ENCODE measurements around the gene ARL6IP5. TPM values are rescaled to one million over a fixed set of nuclear protein-coding genes. Genes with fewer than 3 reads are reported as not detected.

The ARL6IP5 gene
- polyA plus RNA-seq, 4 donors: 74.4 to 131 (median 92.3) TPM

DNA sequence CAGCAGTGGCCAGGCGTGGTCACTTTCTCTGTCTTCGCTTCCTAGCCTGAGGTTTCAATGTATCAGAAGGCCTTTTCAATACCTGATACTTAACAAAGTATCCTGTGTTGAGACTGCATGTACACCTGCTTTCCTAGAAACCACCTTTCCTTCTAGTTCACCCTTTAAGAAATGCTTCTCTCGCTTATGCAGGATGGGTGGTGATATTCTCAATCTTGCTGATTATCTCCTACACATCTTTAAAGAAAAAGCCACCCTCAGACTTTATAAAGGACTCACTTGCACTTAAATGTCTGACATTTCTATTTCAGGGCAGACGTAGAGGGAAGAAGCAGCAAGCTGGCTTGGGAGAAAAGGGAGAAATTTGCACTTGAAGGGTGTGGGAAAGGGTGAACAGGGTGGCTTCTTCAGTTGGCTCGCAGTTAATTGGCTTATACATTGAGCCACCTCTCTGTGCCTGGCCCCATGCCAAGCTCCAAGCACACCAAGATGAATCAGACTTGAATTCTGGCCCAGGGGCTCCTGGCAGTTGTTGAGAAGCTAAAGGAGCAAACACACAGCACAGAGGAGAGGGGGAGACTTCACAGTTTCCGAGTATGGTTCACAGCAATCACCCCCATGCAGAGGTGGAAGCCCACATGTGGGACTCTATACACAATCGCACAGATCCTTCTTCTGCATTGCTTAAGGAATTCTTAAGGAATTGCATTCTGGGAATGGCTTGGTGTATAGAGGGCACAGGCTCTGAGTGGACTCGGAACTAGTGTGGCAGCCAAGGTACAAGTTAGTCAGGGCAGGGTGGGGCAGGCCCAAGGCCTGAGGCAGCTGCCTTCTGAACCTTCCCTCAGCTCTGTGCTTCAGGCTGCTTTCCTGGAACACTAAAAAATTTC lies 1.3 kb downstream of the ARL6IP5 start:
- no peak for DNase-seq (ENCODE audit: low read depth in 4 of 4, low spot score in 2 of 4)

DNA sequence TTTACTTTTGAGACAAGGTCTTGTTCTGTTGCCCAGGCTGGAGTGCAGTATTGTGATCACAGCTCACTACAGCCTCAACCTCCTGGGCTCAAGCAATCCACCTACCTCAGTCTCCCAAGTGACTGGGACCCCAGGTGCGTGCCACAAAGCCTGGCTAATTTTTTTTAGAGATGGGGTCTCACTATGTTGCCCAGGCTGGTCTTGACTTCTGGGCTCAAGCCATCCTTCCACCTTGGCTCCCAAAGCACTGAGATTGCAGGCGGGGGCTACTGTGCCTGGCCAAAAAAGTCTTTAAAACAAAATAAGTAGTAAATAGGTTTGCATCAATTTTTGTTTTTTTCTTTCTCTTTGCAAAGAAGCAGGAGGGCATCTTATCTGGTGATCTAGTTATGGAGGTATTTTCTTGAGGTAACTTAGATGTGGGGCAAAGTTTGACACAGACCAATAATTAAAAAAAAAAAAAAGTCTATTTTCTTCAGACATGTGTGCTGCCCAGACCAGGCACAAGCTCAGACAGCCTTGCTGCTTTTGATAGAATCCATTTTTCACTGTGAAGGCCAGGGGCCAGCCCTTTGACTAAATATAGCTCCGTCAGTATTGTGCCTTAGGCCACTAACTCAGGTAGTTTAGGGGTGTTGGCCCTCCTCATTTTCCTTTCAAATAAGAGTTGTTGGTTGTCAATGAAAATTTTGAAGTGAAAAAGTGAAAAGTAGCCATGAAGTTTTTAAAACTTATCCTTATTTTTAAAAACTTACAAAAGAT lies 2.5 kb downstream of the ARL6IP5 start:
- no peak for DNase-seq (ENCODE audit: low read depth in 4 of 4, low spot score in 2 of 4)

DNA sequence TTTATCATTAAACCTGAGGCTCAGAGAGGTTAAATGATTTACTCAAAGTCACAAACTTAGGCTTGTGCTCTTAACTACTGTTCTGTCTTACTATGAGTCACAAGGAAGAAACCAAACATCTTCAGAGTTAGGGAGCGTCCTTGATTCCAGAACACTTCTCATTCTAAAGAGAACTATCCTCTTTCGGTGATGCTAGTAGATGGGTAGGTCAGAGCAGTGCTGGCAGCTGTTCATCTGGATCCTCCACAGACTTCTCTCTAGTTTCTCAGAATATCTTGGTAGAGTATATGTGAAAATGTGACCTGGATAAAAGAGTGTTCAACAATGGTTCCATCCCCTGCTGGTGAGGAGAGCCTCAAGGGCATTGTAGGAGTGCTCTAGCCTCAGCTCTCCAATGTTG lies 3.3 kb downstream of the ARL6IP5 start:
- DNase-seq (ENCODE audit: low read depth in 4 of 4, low spot score in 2 of 4): no peak

DNA sequence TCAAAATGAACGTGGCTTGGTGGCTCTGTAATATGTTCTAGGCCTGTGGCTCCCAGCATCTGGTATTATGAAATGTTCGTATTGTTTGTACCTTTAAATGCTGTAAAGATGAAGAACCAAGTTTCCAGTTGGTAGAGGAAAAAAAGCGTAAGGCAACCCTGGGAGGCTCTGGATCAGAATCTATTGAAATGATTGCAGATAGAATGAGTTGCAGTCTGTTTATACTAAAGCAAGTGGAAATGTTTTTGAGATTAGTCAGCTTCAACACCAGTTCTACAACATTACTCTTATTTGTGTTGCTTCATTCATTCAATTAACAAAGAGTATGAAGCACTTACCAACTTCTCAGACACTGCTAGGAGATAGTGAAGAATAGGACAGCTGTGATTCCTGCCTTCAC lies 5.3 kb downstream of the ARL6IP5 start:
- no peak for DNase-seq (ENCODE audit: low read depth in 4 of 4, low spot score in 2 of 4)

DNA sequence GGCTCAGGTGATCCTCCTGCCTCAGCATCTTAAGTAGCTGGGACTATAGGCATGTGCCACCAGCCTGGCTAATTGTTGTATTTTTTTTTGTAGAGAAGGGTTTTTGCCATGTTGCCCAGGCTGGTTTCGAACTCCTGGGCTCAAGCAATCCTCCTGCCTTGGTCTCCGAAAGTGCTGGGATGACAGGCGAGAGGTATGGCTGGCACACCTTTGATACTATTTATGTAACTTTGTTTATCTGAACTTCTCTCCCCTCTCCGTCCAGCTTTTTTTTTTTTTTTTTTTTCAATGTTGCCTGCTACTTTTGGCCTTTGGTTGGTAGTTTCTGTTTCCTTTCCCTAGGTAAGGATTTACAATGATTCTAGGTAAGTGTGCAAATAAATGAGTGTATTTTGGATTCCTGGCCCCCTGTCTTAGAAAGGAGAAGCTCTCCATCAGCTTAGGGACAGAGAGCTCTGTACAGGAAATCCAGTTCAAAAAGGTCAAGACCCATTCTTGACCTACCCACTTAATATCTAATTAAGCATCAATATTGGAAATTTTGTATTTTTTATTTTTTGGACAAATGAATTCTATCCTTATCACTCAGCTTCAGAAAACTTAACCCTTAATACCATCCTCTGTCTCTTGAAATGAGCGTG lies 6.8 kb downstream of the ARL6IP5 start:
- no peak for DNase-seq (ENCODE audit: low read depth in 4 of 4, low spot score in 2 of 4)

DNA sequence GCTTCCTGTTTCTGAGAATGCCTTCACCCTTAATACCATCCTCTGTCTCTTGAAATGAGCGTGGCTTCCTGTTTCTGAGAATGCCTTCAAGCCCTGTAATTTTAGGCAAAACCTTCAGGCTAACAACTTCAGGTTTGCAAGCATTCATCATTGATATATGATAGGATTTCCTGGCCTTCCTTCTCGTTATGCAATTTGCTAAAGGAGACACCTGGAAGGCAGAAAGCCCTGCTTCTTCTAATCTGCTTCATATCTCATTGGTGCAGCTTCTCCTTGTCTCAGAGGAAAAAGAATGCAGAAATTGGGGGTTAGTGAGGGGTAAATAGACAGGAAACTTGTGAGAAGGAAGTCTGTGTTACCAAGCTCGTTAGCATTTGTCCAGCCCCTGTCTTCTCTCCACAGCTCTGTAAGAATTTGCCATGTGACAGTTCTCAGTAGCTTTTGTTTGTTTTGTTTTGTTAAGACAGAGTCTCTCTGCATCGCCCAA lies 7.3 kb downstream of the ARL6IP5 start:
- DNase-seq (ENCODE audit: low read depth in 4 of 4, low spot score in 2 of 4): no peak

DNA sequence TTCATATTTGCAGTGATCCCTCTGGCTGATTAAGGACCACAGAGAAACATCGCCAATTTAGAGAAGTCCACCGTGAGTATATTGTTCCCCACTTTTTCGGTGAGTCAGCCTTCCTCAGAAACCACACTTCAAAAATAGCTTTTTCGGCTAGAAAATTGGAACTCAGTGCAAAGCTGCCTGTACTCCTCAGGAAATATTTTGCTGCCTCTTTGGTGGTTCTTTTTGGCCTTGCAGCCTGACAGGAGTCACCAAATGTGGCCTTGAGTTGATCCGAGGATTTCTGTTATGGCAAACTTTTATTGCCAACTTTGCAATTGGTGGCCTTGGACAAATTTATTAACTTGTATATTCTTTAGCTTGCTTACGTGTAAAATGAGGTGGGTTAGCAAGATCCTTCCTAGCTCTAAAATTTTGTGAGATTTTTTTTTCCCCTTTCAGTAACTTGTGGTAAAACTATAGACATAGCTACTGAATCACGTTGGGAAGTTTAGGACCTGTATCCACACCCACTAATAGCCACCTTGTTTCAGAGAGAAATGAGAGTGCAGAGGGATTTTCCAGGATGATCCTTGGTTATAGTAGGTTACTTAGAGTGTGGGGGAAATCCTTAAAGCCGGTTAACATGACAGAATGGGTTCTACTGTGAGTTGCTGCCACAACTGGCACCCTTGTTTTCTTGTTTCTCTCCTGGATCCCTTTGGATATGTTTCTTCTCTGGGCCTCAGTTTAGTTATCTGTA lies 9.9 kb downstream of the ARL6IP5 start:
- DNase-seq (ENCODE audit: low read depth in 4 of 4, low spot score in 2 of 4): no peak

DNA sequence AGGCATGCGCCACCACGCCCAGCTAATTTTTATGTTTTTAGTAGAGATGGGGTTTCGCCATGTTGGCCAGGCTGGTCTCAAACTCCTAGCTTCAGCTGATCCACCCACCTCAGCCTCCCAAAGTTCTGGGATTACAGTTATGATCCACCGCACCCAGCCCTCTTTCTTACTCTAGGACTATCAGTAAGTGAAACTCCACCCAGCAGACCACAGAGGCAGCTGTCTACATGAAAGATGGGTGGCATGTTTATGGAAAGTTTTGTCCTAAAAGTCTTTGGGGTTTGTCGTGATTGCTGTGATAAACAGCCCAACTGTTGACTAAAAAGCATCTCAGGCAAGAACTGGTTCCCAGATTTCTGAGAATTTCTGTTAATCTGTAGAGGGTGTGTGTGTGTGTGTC lies 10.9 kb downstream of the ARL6IP5 start:
- DNase-seq (ENCODE audit: low read depth in 4 of 4, low spot score in 2 of 4): no peak

DNA sequence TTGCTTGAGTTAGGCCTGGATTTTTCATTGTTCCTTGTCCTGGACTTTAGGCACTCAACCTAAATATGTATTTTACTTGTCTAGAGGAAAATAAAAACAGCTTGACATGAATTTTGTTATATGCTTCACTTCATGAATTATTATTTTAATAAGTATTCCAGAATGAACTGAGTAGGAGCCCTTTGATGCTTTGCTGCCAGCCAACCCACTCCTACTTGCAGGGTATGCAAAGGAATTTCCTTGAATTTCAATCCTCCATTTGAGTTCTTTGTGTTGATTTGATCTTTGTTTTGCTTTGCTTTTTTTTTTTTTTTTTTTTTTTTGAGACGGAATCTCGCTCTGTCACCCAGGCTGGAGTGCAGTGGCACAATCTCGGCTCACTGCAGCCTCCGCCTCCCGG lies 11.6 kb downstream of the ARL6IP5 start:
- no peak for DNase-seq (ENCODE audit: low read depth in 4 of 4, low spot score in 2 of 4)

DNA sequence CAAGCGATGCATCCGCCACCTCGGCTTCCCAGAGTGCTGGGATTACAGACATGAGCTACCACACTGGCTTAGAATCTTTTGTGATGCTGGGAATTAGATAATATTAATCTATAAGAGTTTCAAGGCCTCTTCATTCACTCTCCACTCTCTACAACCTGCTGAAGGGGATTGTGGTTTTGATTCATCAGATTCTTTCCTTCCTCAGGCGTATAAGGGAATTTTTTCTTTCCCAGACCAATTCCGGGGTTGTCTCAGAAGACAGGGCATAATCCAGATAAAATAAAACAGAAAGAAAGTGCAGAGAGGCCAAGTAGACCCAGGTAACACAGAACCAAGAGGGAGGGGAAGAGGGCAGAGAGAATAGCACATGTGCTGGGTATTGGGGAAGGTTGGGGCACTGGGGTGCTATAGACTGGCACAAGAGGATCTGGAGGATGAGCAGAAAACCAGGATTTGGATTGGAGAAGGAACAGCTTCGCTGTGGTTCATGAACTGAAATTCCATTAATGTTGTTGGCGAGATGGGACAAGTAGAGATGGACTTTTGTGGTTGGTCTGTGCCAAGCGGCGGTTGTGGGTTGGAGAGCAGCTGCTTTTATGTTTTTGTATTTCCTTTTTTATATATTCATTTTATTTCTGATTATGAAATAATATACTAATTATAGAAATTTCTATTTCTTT lies 12.8 kb downstream of the ARL6IP5 start:
- no peak for DNase-seq (ENCODE audit: low read depth in 4 of 4, low spot score in 2 of 4)

DNA sequence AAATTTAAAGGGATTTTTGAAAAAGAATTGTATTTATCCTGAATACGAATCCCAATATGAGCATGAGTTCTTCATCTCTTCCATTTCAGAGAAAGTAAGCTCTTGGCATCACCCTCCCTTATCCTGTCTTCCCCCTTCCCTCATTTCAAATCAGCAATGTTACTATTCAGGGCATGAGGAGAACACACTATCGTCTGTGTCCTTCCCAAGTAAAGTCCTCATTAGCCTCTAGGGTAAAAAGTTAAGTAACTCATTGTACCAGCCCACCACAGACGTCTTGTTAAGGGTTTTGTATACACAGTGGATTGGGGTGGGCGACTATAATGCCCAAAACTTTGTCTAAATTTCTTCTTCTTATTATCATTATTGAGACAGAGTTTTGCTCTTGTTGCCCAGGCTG lies 14.8 kb downstream of the ARL6IP5 start:
- no peak for DNase-seq (ENCODE audit: low read depth in 4 of 4, low spot score in 2 of 4)

DNA sequence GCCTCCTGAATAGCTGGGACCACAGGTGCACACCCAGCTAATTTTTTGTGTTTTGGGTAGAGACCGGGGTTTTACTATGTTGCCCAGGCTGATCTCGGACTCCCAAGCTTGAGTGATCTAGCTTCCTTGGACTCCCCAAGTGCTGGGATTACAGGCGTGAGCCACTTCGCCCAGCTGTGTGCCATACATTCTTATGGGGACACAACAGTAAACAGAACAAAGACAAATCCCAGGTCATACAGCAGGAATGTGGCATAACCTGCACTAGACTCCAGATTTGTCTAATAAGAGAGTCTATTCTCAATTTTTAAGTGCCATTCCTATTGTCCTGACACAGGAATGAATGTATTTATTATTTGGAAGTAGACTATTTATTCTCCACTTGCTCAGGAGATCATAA lies 17.6 kb downstream of the ARL6IP5 start:
- DNase-seq (ENCODE audit: low read depth in 4 of 4, low spot score in 2 of 4): no peak

DNA sequence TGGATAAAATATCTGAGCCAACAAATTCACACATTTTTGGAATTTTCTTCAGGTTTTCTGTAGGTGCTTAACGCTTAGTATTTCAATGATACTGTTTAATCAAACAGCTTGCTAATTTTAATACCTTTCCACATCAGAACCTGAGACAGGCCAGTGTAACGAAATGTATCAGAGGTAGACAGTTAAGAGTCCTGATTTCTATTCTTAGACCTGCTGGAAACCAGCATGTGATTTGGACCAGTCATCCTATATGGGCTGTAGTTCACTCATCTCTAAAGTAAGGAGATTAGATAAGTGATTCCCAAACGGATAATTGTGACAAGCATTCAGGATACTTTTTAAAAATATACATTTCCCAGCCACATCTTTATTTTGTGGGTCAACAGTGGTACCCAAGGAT lies 18.4 kb downstream of the ARL6IP5 start:
- no peak for DNase-seq (ENCODE audit: low read depth in 4 of 4, low spot score in 2 of 4)

DNA sequence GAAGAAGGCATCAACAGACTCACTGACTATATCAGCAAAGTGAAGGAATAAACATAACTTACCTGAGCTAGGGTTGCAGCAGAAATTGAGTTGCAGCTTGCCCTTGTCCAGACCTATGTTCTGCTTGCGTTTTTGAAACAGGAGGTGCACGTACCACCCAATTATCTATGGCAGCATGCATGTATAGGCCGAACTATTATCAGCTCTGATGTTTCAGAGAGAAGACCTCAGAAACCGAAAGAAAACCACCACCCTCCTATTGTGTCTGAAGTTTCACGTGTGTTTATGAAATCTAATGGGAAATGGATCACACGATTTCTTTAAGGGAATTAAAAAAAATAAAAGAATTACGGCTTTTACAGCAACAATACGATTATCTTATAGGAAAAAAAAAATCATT lies 19.8 kb downstream of the ARL6IP5 start:
- no peak for DNase-seq (ENCODE audit: low read depth in 4 of 4, low spot score in 2 of 4)

DNA sequence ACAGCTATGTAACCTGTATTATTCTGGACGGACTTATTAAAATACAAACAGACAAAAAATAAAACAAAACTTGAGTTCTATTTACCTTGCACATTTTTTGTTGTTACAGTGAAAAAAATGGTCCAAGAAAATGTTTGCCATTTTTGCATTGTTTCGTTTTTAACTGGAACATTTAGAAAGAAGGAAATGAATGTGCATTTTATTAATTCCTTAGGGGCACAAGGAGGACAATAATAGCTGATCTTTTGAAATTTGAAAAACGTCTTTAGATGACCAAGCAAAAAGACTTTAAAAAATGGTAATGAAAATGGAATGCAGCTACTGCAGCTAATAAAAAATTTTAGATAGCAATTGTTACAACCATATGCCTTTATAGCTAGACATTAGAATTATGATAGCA lies 20.6 kb downstream of the ARL6IP5 start:
- DNase-seq (ENCODE audit: low read depth in 4 of 4, low spot score in 2 of 4): no peak

DNA sequence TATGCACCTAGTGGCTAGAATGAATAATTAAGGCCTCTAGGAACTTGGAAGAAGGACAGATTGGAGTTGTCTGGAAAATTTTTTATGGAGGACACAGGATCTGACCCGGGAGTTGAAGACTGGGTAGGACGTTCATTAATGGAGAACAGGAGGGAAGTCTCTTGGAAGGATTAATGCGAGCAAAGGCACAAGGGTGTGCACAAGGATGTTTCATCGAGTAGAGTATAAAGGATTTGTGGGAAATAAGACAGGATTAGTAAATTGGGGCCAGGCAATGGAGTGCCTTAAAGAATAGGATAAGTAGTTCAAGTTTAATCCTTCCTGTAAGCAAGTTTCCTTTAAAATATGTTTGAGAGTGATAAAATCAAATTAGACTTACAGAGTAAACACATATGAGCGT lies 23.1 kb downstream of the ARL6IP5 start:
- DNase-seq (ENCODE audit: low read depth in 4 of 4, low spot score in 2 of 4): no peak

DNA sequence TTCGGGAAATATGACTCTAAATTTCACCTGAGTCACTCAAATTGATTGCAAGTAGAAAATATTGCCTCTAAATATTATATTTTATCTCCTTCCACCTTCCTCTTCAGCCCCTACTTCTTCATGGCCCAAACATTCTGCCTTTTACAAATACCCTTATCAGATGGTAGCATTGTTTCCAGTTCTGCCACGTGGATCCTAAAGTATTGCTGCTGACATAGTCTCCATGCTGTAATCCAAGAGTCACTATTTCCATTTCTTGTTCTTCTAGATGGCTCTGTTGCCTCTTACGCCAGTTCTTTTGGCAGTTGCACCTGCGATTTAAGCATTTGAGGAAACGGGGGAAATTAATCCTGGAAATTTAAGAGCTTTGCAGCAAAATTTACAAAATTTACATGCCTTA lies 24.1 kb downstream of the ARL6IP5 start:
- DNase-seq (ENCODE audit: low read depth in 4 of 4, low spot score in 2 of 4): no peak

DNA sequence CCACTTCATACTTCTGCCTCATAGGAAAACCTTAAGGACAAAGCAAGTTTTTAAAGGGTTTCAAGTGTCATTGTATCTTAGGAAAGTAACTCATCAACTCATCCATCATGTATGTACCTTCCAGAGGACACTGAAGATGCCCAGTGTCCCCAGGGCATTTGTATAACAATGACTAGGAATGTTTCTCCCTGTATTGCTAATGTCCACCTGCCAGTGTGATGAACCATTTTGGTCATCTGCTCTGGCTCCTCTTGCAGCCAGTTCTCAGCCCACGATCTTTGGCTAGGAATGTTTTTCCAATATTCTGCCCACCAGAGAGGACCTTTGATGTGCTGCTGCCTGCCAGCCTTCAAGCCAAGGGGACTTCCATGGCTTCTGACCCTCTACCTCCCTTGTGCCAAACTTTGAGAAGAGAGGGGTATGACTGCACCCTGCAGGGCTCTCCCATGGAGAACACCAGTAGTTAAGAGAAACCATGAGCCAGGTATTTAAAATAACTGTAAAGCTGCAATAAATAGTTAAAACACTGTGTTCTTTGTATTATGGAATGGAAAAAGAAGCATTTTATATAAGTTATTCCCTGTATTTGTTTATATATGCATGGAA lies 26.3 kb downstream of the ARL6IP5 start:
- DNase-seq (ENCODE audit: low read depth in 4 of 4, low spot score in 2 of 4): no peak

DNA sequence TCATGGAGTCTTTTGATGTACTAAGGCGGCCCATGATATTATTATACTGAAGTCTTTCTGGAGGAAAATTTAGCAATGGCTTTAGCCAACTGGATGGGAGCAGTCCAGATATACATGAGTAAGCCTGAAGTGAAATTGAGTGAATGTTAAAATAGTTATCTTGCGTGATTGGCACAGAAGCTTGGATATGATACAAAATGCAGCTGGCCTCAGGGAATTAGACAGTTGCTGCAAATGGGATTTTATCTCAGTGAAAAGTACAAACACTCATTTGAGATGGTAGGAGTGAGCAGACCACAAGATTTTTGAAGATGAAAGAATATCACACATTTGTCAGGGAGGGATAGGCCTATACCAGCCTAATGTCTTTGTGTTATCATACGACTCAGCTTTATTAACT lies 28.8 kb downstream of the ARL6IP5 start:
- DNase-seq (ENCODE audit: low read depth in 4 of 4, low spot score in 2 of 4): no peak

DNA sequence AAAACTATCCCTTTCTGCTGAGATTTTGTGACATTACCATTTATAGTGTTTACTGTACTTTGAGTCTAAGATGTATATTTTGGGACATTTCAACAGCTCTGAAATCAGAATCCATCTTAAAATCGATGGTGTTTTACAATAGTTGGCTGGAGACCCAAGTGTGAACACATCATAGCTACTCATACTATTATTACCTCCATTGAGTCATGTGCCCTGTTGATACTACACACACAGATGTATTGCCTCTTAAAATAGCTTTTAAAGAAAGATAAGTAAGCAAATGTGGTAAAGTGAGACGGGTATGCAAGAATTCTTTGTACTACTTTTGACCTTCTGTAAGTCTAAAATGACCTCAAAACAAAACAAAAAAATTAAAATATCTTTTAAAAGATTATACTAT lies 31.0 kb downstream of the ARL6IP5 start:
- no peak for DNase-seq (ENCODE audit: low read depth in 4 of 4, low spot score in 2 of 4)

All from left renal cortex interstitium (tissue), 4 donors.